ENCODE measurements around the gene CBARP. TPM values are rescaled to one million over a fixed set of nuclear protein-coding genes. Genes with fewer than 3 reads are reported as not detected.

The CBARP gene
- total RNA-seq, 3 donors from 2014 or later: 0.29 to 1.2 (median 0.39) TPM

DNA sequence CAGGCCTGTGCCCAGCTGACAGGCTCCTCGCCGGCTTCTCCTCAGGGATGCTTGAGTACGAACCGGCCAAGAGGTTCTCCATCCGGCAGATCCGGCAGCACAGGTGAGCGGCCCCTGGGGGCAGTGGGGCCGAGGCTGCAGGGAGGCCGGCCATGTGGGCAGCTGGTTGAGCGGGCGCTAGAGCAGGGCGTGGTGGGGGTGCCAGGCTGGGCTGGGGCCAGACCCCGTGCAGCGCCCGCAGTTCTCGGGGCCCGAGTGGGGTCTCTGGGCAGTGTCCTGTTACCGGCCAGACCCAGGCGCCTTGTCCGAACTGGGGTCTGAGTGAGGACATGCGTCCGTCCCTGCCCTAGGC is 15.9 kb downstream of the CBARP start:
- H3K4me3 ChIP-seq: no peak overlapping the region
- ATAC-seq: no peak

DNA sequence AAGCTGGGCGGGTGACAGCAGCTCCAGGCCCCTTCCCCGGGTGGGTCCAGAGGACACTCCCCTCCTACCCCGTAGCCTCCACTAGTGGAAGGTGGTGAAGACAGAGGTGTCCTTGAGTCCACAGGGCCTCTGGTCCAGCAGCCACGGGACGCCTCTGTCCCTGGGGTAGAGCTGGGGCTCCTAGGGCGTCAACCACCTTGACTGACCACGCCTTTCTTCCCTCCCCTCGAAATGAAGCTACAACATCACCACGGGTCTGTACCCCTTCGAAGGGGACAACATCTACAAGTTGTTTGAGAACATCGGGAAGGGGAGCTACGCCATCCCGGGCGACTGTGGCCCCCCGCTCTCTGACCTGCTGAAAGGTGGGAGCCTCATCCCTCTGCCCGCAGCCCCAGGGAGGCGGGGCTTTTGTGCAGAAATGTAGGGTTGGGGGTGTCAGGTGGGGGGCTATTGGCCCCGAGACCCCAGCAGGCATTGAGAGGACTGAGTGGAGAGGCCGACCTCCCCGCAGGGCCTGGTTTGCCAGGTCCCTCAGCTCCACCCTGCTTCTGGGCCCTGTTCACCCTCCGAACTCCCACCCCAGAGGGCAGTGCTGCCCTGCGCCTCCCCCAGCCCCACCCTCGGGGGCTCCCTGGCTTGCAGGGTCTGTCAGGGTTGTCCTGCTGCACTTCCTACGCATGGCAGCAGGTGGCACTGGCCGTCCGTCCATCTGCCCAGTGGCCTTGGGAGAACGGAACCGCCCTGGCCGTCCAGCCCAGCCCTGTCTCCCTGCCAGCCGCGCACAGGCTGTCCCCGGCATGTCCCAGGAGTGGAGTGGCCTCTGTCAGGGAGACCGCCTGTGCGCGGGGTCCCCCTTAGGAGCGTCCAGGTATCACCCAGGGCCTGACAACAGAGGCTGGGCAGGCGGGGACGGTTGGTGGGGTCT is 16.6 kb downstream of the CBARP start:
- Histone ChIP-seq H3K36me3 (ENCODE audit: low read depth) (no peaks in the 10 kb centered on the region), H3K9me3 (no peaks in the 10 kb centered on the region), H3K4me3 (no peak overlapping the region), H3K4me1 (ENCODE audit: low read depth) (peaks cover 5% of the 10 kb centered on the region)
- TF ChIP-seq, protein P1, sequence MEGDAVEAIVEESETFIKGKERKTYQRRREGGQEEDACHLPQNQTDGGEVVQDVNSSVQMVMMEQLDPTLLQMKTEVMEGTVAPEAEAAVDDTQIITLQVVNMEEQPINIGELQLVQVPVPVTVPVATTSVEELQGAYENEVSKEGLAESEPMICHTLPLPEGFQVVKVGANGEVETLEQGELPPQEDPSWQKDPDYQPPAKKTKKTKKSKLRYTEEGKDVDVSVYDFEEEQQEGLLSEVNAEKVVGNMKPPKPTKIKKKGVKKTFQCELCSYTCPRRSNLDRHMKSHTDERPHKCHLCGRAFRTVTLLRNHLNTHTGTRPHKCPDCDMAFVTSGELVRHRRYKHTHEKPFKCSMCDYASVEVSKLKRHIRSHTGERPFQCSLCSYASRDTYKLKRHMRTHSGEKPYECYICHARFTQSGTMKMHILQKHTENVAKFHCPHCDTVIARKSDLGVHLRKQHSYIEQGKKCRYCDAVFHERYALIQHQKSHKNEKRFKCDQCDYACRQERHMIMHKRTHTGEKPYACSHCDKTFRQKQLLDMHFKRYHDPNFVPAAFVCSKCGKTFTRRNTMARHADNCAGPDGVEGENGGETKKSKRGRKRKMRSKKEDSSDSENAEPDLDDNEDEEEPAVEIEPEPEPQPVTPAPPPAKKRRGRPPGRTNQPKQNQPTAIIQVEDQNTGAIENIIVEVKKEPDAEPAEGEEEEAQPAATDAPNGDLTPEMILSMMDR (IDR thresholded peaks at IDR 0.05): peak; percentile 51
- DNase-seq: peak in 2 of 3 donors; percentile 63 to 72
- intact Hi-C loops (cut with DNase I, micrococcal nuclease): no loop called here
- peak; percentile 80 for ATAC-seq

More for the DNA sequence above, 15.9 kb downstream of the CBARP start:
- TF ChIP-seq, protein P1 (IDR thresholded peaks at IDR 0.05): no peak
- H3K4me1 ChIP-seq (ENCODE audit: low read depth): peaks cover 4% of the 10 kb centered on the region
- DNase-seq: no peak
- H3K9me3 ChIP-seq: no peaks in the 10 kb centered on the region
- intact Hi-C loops (cut with DNase I, micrococcal nuclease): no loop called here
- no peaks in the 10 kb centered on the region for H3K36me3 ChIP-seq (ENCODE audit: low read depth)

DNA sequence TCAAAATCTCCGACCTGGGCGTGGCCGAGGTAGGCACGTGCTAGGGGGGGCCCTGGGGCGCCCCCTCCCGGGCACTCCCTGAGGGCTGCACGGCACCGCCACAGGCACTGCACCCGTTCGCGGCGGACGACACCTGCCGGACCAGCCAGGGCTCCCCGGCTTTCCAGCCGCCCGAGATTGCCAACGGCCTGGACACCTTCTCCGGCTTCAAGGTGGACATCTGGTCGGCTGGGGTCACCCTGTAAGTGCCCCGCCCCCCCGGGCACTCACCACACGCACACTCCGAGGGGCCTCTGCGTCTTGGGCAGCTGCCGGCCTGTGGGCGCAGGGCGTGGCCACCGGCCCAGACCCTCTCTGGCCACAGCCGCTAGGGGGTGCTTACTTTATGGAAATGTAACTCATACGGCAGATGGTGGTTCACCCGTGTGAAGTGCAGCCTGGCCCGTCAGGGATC is 17.3 kb downstream of the CBARP start:
- Histone ChIP-seq H3K4me3 (no peak overlapping the region), H3K4me1 (ENCODE audit: low read depth) (peaks cover 5% of the 10 kb centered on the region), H3K36me3 (ENCODE audit: low read depth) (no peaks in the 10 kb centered on the region), H3K9me3 (no peaks in the 10 kb centered on the region)
- no peak for ATAC-seq
- intact Hi-C loops (cut with DNase I, micrococcal nuclease): no loop called here
- DNase-seq: no peak
- TF ChIP-seq, protein P1 (IDR thresholded peaks at IDR 0.05): no peak

DNA sequence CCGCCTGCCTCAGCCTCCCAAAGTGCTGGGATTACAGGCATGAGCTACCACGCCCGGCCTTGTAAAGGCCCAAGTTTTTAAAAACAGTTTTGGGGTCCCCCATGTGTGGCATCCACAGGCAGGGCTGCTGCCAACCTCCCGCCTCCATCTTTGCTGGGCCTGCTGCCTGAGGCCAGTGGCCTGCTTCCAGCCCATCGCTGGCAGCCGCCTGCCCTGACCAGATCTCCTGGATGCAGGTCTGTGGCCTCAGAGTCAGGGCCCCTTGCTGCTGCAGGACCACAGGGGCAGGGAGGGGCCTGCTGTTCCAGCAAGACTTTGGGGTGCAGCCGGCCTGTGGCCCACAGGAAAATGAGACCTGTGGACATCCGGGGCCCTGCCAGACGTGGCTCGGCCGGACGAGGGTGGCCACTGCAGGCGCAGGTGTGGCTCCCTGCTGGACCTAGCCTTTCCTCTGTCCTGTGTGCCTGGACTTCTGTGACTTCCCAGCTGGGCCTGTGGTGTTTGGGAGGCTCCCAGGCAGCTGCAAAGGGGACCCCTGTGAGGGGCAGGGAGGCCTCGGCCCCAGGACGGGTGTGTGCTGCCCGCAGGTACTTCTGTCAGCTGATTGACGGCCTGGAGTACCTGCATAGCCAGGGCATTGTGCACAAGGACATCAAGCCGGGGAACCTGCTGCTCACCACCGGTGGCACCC is 17.9 kb downstream of the CBARP start:
- ATAC-seq (no peak), DNase-seq (no peak)
- TF ChIP-seq, protein P1 (IDR thresholded peaks at IDR 0.05): no peak
- Histone ChIP-seq H3K9me3 (no peaks in the 10 kb centered on the region), H3K4me3 (no peak overlapping the region), H3K4me1 (ENCODE audit: low read depth) (peaks cover 7% of the 10 kb centered on the region), H3K36me3 (ENCODE audit: low read depth) (no peaks in the 10 kb centered on the region)
- intact Hi-C loops (cut with DNase I, micrococcal nuclease): no loop called here

DNA sequence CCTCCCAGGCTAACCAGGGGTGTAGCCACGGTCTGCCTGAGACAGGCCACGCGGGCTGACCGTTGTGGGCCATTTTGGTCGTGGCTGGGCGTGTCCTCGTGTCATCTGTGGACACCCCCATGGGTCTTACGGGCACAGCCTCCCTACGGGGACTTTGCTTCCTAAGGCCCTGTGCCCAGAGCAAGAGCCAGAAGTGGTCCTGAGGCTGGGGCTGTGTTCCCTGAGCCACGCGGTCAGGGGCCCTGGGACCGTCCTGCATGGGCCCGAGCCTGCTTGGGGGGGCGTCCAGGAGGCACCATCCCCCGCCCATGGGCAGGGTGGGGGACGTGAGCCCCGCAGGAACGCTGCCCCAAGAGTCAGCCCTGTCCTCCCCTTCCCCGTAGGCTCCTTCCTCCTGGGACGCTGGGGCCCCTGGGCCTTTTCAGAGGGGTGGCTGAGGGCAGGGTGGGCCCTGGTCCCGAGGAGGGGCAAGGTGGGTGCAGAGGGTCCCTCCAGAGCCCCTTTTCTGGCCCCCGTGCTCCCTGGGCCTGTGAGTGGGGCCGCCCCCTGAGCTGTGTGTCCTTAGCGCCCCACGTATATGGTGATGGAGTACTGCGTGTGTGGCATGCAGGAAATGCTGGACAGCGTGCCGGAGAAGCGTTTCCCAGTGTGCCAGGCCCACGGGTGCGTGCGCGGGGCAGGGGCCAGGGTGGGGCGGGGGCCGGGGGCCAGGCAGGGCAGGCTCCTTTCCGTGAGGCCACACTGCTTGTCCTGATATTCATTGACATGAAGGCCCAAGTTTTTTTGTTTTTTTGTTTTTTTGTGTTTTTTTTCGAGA is 18.8 kb downstream of the CBARP start:
- DNase-seq (no peak), ATAC-seq (no peak)
- Histone ChIP-seq H3K4me1 (ENCODE audit: low read depth) (peaks cover 16% of the 10 kb centered on the region), H3K9me3 (no peaks in the 10 kb centered on the region), H3K36me3 (ENCODE audit: low read depth) (no peaks in the 10 kb centered on the region), H3K4me3 (no peak overlapping the region)
- TF ChIP-seq, protein P1 (IDR thresholded peaks at IDR 0.05): no peak
- intact Hi-C loops (cut with DNase I, micrococcal nuclease): no loop called here
